Measurements from ENCODE around the gene ZNF441. TPM values are rescaled to one million over a fixed set of nuclear protein-coding genes. Genes with fewer than 3 reads are reported as not detected.

ZNF441 gene
- total and polyA plus RNA-seq, 9 donors = 5.2 to 13.2 (median 6.3) TPM

Other genes starting within 250 kb of the ZNF441 start
- gene ECSIT, start 237.9 kb upstream of the ZNF441 start, total RNA-seq = 39.6 TPM
- 10 to 100 TPM; 41.6 to 51.4 (median 44.5) TPM for gene ECSIT, start 237.9 kb upstream of the ZNF441 start, polyA plus RNA-seq (ENCODE audit: insufficient read depth in 1 of 8, insufficient read length in 8 of 8, low replicate concordance in 1 of 8)
- 72.4 TPM for gene CNN1, start 228.1 kb upstream of the ZNF441 start, total RNA-seq
- 100 to 1,000 TPM in 2 of 8 donors, 10 to 100 TPM in 6; 40.4 to 144 (median 72.4) TPM for gene CNN1, start 228.1 kb upstream of the ZNF441 start, polyA plus RNA-seq (ENCODE audit: insufficient read depth in 1 of 8, insufficient read length in 8 of 8, low replicate concordance in 1 of 8)
- gene ELOF1, start 207.8 kb upstream of the ZNF441 start, total RNA-seq = 32.3 TPM
- 10 to 100 TPM; 33.5 to 43.3 (median 38.8) TPM for gene ELOF1, start 207.8 kb upstream of the ZNF441 start, polyA plus RNA-seq (ENCODE audit: insufficient read depth in 1 of 8, insufficient read length in 8 of 8, low replicate concordance in 1 of 8)
- 1.8 TPM for gene ACP5, start 189.4 kb upstream of the ZNF441 start, total RNA-seq
- gene ACP5, start 189.4 kb upstream of the ZNF441 start, polyA plus RNA-seq (ENCODE audit: insufficient read depth in 1 of 8, insufficient read length in 8 of 8, low replicate concordance in 1 of 8) = 1 to 10 TPM in 7 of 8 donors, under 1 TPM in 1; 0.81 to 4.9 (median 1.5) TPM
- 20.5 TPM for gene ZNF627, start 169.5 kb upstream of the ZNF441 start, total RNA-seq
- 10 to 100 TPM; 11.1 to 16.1 (median 12.9) TPM for gene ZNF627, start 169.5 kb upstream of the ZNF441 start, polyA plus RNA-seq (ENCODE audit: insufficient read depth in 1 of 8, insufficient read length in 8 of 8, low replicate concordance in 1 of 8)
- 9.1 TPM for gene ZNF823, start 28.1 kb upstream of the ZNF441 start, total RNA-seq
- 1 to 10 TPM; 3.1 to 4.9 (median 4.2) TPM for gene ZNF823, start 28.1 kb upstream of the ZNF441 start, polyA plus RNA-seq (ENCODE audit: insufficient read depth in 1 of 8, insufficient read length in 8 of 8, low replicate concordance in 1 of 8)
- gene ZNF491, start 31.5 kb downstream of the ZNF441 start, total RNA-seq = 4.8 TPM
- 1 to 10 TPM; 1.9 to 4.3 (median 2.5) TPM for gene ZNF491, start 31.5 kb downstream of the ZNF441 start, polyA plus RNA-seq (ENCODE audit: insufficient read depth in 1 of 8, insufficient read length in 8 of 8, low replicate concordance in 1 of 8)
- 6.8 TPM for gene ZNF440, start 47.3 kb downstream of the ZNF441 start, total RNA-seq
- gene ZNF440, start 47.3 kb downstream of the ZNF441 start, polyA plus RNA-seq (ENCODE audit: insufficient read depth in 1 of 8, insufficient read length in 8 of 8, low replicate concordance in 1 of 8) = 1 to 10 TPM; 3.0 to 7.0 (median 4.8) TPM
- 5.1 TPM for gene ZNF439, start 81.7 kb downstream of the ZNF441 start, total RNA-seq
- gene ZNF439, start 81.7 kb downstream of the ZNF441 start, polyA plus RNA-seq (ENCODE audit: insufficient read depth in 1 of 8, insufficient read length in 8 of 8, low replicate concordance in 1 of 8) = 1 to 10 TPM; 3.2 to 5.7 (median 4.3) TPM
- gene ZNF69, start 120.8 kb downstream of the ZNF441 start, total RNA-seq = 5.6 TPM
- 1 to 10 TPM; 3.0 to 5.6 (median 4.2) TPM for gene ZNF69, start 120.8 kb downstream of the ZNF441 start, polyA plus RNA-seq (ENCODE audit: insufficient read depth in 1 of 8, insufficient read length in 8 of 8, low replicate concordance in 1 of 8)
- gene ZNF700, start 158.1 kb downstream of the ZNF441 start, total RNA-seq = 7.9 TPM
- gene ZNF700, start 158.1 kb downstream of the ZNF441 start, polyA plus RNA-seq (ENCODE audit: insufficient read depth in 1 of 8, insufficient read length in 8 of 8, low replicate concordance in 1 of 8) = 1 to 10 TPM; 4.6 to 9.5 (median 6.6) TPM
- 2.5 TPM for gene ZNF763, start 198.0 kb downstream of the ZNF441 start, total RNA-seq
- 1 to 10 TPM; 1.1 to 2.6 (median 1.8) TPM for gene ZNF763, start 198.0 kb downstream of the ZNF441 start, polyA plus RNA-seq (ENCODE audit: insufficient read depth in 1 of 8, insufficient read length in 8 of 8, low replicate concordance in 1 of 8)

Data from muscle of leg (tissue), 9 donors.